Esophagus squamous epithelium (tissue), 5 donors: Measurements from ENCODE around the gene AGTRAP. TPM values are rescaled to one million over a fixed set of nuclear protein-coding genes. Genes with fewer than 3 reads are reported as not detected.

Experiments
- DNase-seq: peaks from one replicate; lab custom pipeline; 2025; lab: John Stamatoyannopoulos, UW
- H3K27ac ChIP-seq, 4 donors: fragments of 200-600 bp; sonication (generic); one replicate each; pipeline ENCODE4 v1.5.1; 2016 to 2019; ENCODE audit warnings: mild to moderate bottlenecking in 1 of 4
- H3K27me3 ChIP-seq, 4 donors: fragments of 200-600 bp; sonication (generic); 1 replicate in 3 of 4; 2 replicates in 1 of 4; pipeline versions ENCODE4 v1.5.1 to v1.6.0; 2017 to 2021; ENCODE audit warnings: antibody characterized with exemption in 1 of 4
- H3K36me3 ChIP-seq, 3 donors: fragments of 200-600 bp; sonication (generic); one replicate each; pipeline ENCODE4 v1.5.1; 2016 to 2019
- H3K4me1 ChIP-seq, 3 donors: fragments of 200-600 bp; sonication (generic); one replicate each; pipeline ENCODE4 v1.5.1; 2017 to 2019
- H3K4me3 ChIP-seq, 4 donors: fragments of 200-600 bp; sonication (generic); 1 replicate in 3 of 4; 2 replicates in 1 of 4; pipeline ENCODE4 v1.5.1; 2016 to 2019; ENCODE audit warnings: mild to moderate bottlenecking in 2 of 4, moderate library complexity in 1 of 4
- H3K9me3 ChIP-seq, 3 donors: fragments of 200-600 bp; sonication (generic); one replicate each; pipeline ENCODE4 v1.5.1; 2016 to 2019
- CTCF ChIP-seq, 6 experiments: fragments of 450-650 bp in 4 of 6; fragments of 200-600 bp in 2 of 6; sonication (generic) in 2 of 6; IDR thresholded peaks; one replicate each; pipeline ENCODE4 v1.5.1; 2016 to 2019; ENCODE audit warnings: antibody characterized with exemption in 6 of 6, mild to moderate bottlenecking in 4 of 6, moderate library complexity in 4 of 6
- POLR2A ChIP-seq, 4 donors: fragments of 450-650 bp; IDR thresholded peaks; one replicate each; pipeline ENCODE4 v1.6.1; 2017; ENCODE audit warnings: antibody characterized with exemption in 4 of 4, mild to moderate bottlenecking in 4 of 4, moderate library complexity in 3 of 4
- WGBS, 2 donors: methylation state at CpG; one replicate each; pipeline ENCODE4 v1.1.5; 2018; 5-methylcytosine and 5-hydroxymethylcytosine counted together
- intact Hi-C: fragments of 100-400 bp; cut with DNase I; formaldehyde crosslinking; loops from one replicate; pipeline ENCODE4 v1.15.0; 2022
- total RNA-seq, 4 donors: library from RNA; depleted of rRNA; stranded (reverse); fragments of >200 nt; gene quantifications; one replicate each; pipeline ENCODE4 v1.1.0, GENCODE V29; 2016
- donor health status: DM: yes; HTN: yes; CAD: no.

Gene AGTRAP
- total RNA-seq, 4 donors from 2014 or later, result 34.5 to 89.5 (median 50.7) TPM

- H3K4me3 ChIP-seq, result no peak overlapping the region
- 69 to 78% methylated on average over 7 to 15 of the region's 19 CpGs for WGBS, 2 donors
- no peak for TF ChIP-seq CTCF (IDR thresholded peaks at IDR 0.05)
- TF ChIP-seq POLR2A (IDR thresholded peaks at IDR 0.05), result no peak
- no peaks in the 10 kb centered on the region for H3K9me3 ChIP-seq
- peaks cover 0 to 44% (median 6%) of the 10 kb centered on the region in 4 donors for H3K27me3 ChIP-seq
- DNase-seq, result no peak
- intact Hi-C loops, result no loop called here
- no peaks in the 10 kb centered on the region for H3K36me3 ChIP-seq
- H3K27ac ChIP-seq, result no peak overlapping the region
- H3K4me1 ChIP-seq, result peaks cover 0 to 11% (median 4%) of the 10 kb centered on the region in 3 donors
Measured at GRCh38 chr1:11765661-11766428, 29.9 kb downstream of the AGTRAP start.

GRCh38 chr1:11766429-11766776, 30.5 kb downstream of the AGTRAP start:
- intact Hi-C loops, result no loop called here
- no peak for TF ChIP-seq CTCF (IDR thresholded peaks at IDR 0.05)
- no peak for TF ChIP-seq POLR2A (IDR thresholded peaks at IDR 0.05)
- DNase-seq, result no peak
- no peaks in the 10 kb centered on the region for H3K36me3 ChIP-seq
- H3K27ac ChIP-seq, result no peak overlapping the region
- H3K27me3 ChIP-seq, result peaks cover 0 to 39% (median 6%) of the 10 kb centered on the region in 4 donors
- 90% methylated on average over 3 of the region's 14 CpGs; no CpG with 5 or more reads in 1 of the 2 donors for WGBS, 2 donors
- H3K4me3 ChIP-seq, result no peak overlapping the region
- H3K4me1 ChIP-seq, result peaks cover 0 to 11% (median 4%) of the 10 kb centered on the region in 3 donors
- H3K9me3 ChIP-seq, result no peaks in the 10 kb centered on the region

- Histone ChIP-seq H3K9me3 (no peaks in the 10 kb centered on the region), H3K27ac (no peak overlapping the region), H3K4me1 (peaks cover 0 to 4% (median 0%) of the 10 kb centered on the region in 3 donors), H3K4me3 (no peak overlapping the region), H3K36me3 (no peaks in the 10 kb centered on the region), H3K27me3 (peaks cover 0 to 22% (median 0%) of the 10 kb centered on the region in 4 donors)
- intact Hi-C loops, result no loop called here
- no peak for DNase-seq
- WGBS, 2 donors, result 69 to 94% methylated on average over 7 of the region's 16 CpGs
- TF ChIP-seq CTCF (IDR thresholded peaks at IDR 0.05) (no peak), POLR2A (IDR thresholded peaks at IDR 0.05) (no peak)
Measured at GRCh38 chr1:11767922-11768704, 32.2 kb downstream of the AGTRAP start.

- no peak for DNase-seq
- H3K4me3 ChIP-seq, result no peak overlapping the region
- H3K9me3 ChIP-seq, result no peaks in the 10 kb centered on the region
- 0 to 40% methylated on average over 1 to 2 of the region's 4 CpGs for WGBS, 2 donors
- no peaks in the 10 kb centered on the region for H3K36me3 ChIP-seq
- intact Hi-C loops, result no loop called here
- no peak overlapping the region for H3K27ac ChIP-seq
- peaks cover 0 to 18% (median 0%) of the 10 kb centered on the region in 4 donors for H3K27me3 ChIP-seq
- peaks cover 0 to 4% (median 0%) of the 10 kb centered on the region in 3 donors for H3K4me1 ChIP-seq
- TF ChIP-seq CTCF (IDR thresholded peaks at IDR 0.05) (no peak), POLR2A (IDR thresholded peaks at IDR 0.05) (no peak)
Measured at GRCh38 chr1:11768821-11769220, 32.9 kb downstream of the AGTRAP start.

- Histone ChIP-seq H3K4me3 (no peak overlapping the region), H3K36me3 (no peaks in the 10 kb centered on the region), H3K4me1 (no peaks in the 10 kb centered on the region), H3K27me3 (peaks cover 0 to 16% (median 0%) of the 10 kb centered on the region in 4 donors), H3K27ac (no peak overlapping the region), H3K9me3 (no peaks in the 10 kb centered on the region)
- no peak for DNase-seq
- intact Hi-C loops, result no loop called here
- 50 to 71% methylated on average over 3 to 4 of the region's 4 CpGs for WGBS, 2 donors
- TF ChIP-seq POLR2A (IDR thresholded peaks at IDR 0.05), result no peak
- no peak for TF ChIP-seq CTCF (IDR thresholded peaks at IDR 0.05)
Measured at GRCh38 chr1:11769274-11769673, 33.3 kb downstream of the AGTRAP start.
